BE2C (cell line): ENCODE results near the gene TNFSF12.

ENCODE experiments used
- DNase-seq: peaks from one replicate; pipeline ENCODE4 v3.0.0-alpha.2; 2020
- H3K27me3 ChIP-seq: fragments of 250-450 bp; sonication (Bioruptor Pico); 2 replicates; pipeline ENCODE4 v1.5.1; 2020; ENCODE audit warnings: mild to moderate bottlenecking
- H3K36me3 ChIP-seq: fragments of 250-450 bp; sonication (Bioruptor Pico); 2 replicates; pipeline ENCODE4 v1.5.1; 2020; ENCODE audit warnings: mild to moderate bottlenecking
- H3K4me1 ChIP-seq: fragments of 250-450 bp; sonication (Bioruptor Pico); 2 replicates; pipeline ENCODE4 v1.5.1; 2020
- H3K4me3 ChIP-seq: 2 replicates; pipeline ENCODE4 v1.5.1; 2011; ENCODE audit warnings: low read depth, low read length
- H3K9me3 ChIP-seq: fragments of 250-450 bp; sonication (Bioruptor Pico); 2 replicates; pipeline ENCODE4 v1.5.1; 2020
- TF ChIP-seq, protein P1 (sequence below): IDR thresholded peaks from 2 replicates; pipeline ENCODE4 v1.5.1; 2012; ENCODE audit warnings: mild to moderate bottlenecking, low read depth, low read length

TNFSF12 gene

DNA sequence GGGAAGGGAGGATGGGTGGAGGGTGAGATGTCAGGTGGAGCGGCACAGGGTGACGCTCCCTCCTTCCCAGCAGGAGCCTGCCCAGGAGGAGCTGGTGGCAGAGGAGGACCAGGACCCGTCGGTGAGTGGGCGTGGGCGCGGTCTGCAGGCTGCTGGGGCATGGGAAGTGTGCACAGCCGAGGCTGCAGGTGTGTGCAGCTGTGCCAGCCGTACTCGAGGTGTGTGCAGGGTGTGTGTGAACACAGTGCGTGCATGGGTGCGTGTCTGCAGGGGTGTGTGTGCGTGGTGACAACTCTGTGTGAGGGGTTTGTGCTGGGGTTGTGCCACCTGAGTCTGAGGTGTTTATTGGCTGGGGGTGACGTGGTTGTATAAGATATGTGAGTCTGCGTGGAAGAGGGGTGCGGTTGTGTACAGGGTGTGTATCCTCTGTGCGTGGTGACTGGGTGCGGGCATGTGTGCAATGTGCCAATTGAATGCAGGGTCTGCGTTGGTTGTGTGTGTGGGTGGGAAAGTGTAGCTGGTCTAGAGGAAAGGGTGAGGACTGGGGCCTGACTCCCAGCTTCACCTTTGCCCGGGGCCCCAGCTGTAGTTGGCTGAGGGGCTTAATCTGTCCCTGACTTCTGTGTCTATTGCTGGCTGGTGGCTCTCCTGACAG, 670 bp downstream of the TNFSF12 start:
- no peaks in the 10 kb centered on the region for H3K9me3 ChIP-seq
- no peaks in the 10 kb centered on the region for H3K4me1 ChIP-seq
- DNase-seq, result no peak
- no peaks in the 10 kb centered on the region for H3K27me3 ChIP-seq
- TF ChIP-seq, protein P1, sequence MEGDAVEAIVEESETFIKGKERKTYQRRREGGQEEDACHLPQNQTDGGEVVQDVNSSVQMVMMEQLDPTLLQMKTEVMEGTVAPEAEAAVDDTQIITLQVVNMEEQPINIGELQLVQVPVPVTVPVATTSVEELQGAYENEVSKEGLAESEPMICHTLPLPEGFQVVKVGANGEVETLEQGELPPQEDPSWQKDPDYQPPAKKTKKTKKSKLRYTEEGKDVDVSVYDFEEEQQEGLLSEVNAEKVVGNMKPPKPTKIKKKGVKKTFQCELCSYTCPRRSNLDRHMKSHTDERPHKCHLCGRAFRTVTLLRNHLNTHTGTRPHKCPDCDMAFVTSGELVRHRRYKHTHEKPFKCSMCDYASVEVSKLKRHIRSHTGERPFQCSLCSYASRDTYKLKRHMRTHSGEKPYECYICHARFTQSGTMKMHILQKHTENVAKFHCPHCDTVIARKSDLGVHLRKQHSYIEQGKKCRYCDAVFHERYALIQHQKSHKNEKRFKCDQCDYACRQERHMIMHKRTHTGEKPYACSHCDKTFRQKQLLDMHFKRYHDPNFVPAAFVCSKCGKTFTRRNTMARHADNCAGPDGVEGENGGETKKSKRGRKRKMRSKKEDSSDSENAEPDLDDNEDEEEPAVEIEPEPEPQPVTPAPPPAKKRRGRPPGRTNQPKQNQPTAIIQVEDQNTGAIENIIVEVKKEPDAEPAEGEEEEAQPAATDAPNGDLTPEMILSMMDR, result no peak
- H3K36me3 ChIP-seq, result no peaks in the 10 kb centered on the region
- H3K4me3 ChIP-seq, result no peak overlapping the region

DNA sequence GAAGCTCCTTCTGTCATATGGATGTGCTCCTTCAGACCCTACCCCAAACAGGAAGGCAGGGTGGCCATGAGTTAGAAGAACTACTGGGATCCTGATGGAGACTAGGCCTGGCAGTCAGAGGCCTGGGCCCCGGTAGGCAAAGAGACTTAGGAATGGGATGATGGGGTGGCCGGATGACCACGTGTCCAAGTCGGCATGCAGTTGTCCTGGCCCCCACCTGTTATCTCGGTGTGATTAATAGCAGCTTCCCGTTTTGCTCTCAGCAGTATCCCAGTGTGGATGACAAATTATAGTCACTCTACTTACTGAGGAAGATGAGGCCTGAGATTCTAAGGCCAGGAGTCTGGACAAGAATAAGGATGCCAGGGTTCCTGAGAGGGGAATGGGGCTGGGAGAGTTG, 1.5 kb downstream of the TNFSF12 start:
- Histone ChIP-seq H3K27me3 (no peaks in the 10 kb centered on the region), H3K36me3 (no peaks in the 10 kb centered on the region), H3K9me3 (no peaks in the 10 kb centered on the region), H3K4me1 (no peaks in the 10 kb centered on the region), H3K4me3 (no peak overlapping the region)
- no peak for DNase-seq
- TF ChIP-seq, protein P1, result no peak

DNA sequence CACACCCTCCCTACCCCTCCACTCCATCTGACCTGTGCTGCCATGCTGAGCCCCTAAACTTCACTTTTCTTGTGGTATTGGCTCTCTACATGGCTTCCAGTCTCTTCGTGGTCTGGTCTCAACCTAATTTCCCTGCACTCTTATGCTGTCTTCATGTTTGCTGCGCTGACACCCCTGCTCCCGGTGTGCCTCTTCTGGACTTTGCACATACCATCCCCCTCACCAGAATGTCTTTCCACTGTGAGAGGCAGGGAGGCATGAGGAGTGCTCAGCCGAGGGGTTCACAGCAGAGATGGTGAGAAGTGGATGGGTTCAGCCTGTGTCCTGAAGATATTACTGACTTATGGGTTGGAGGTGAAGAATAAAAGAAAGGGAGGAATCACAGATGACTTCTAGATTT, 2.5 kb downstream of the TNFSF12 start:
- Histone ChIP-seq H3K27me3 (no peaks in the 10 kb centered on the region), H3K4me3 (no peak overlapping the region), H3K36me3 (no peaks in the 10 kb centered on the region), H3K9me3 (no peaks in the 10 kb centered on the region), H3K4me1 (no peaks in the 10 kb centered on the region)
- TF ChIP-seq, protein P1, result no peak
- DNase-seq, result no peak

DNA sequence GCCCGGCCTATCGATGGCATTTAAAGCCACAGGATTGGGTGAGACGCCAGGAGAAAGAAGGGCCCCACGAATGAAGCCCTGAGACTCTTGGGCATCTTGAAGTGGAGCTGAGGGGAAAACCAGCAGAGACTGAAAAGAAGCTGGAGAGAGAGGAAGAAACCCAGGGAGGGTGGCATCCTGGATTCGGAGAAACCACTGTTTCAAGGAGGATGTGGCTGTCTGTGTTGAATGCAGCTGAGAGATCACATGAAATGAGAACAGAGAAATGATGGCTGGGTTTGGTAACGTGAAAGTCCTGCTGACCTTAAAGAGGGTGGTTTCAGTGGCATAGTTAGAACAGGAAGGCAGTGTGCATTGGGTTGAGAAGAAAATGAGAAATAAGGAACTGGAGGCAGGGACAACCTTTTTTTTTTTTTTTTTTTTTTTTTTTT, 3.8 kb downstream of the TNFSF12 start:
- Histone ChIP-seq H3K27me3 (no peaks in the 10 kb centered on the region), H3K4me1 (no peaks in the 10 kb centered on the region), H3K4me3 (no peak overlapping the region), H3K9me3 (no peaks in the 10 kb centered on the region), H3K36me3 (no peaks in the 10 kb centered on the region)
- DNase-seq, result no peak
- TF ChIP-seq, protein P1, result no peak

DNA sequence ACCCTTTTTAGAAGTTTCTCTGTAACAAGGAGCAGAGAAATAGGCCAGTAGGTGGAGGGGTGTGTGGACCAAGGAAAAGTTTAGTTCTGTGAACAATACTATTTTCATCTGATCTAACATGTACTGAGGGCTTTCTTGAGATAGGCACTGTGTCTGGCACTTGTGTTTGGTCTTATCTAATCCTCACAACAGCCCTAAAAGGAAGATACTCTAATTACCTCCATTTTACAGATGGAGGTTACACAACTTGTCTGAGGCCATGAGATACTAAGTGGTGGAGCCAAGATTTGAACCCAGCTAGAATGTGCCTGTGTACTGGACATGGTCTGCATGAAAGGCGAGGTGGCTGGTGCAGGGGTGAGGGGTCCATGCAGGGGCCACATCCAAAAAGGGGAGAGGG, 4.5 kb downstream of the TNFSF12 start:
- H3K27me3 ChIP-seq, result no peaks in the 10 kb centered on the region

More for the DNA sequence above, 4.5 kb downstream of the TNFSF12 start:
- Histone ChIP-seq H3K4me1 (no peaks in the 10 kb centered on the region; the same call in 1 of the 2 replicates), H3K4me3 (no peak overlapping the region), H3K36me3 (no peaks in the 10 kb centered on the region), H3K9me3 (no peaks in the 10 kb centered on the region)
- TF ChIP-seq, protein P1, result no peak
- no peak for DNase-seq
